LoVo (cell line): ENCODE data around the gene AZU1.
"Not testable (repeated sequence)": the region's sequence is repeated elsewhere in the genome, so short reads cannot be mapped to it uniquely, and the experiment has no call there.

Source experiments
- DNase-seq: peaks from one replicate; pipeline ENCODE4 v3.0.0-alpha.2; 2016; ENCODE audit warnings: low spot score

Gene AZU1

DNA sequence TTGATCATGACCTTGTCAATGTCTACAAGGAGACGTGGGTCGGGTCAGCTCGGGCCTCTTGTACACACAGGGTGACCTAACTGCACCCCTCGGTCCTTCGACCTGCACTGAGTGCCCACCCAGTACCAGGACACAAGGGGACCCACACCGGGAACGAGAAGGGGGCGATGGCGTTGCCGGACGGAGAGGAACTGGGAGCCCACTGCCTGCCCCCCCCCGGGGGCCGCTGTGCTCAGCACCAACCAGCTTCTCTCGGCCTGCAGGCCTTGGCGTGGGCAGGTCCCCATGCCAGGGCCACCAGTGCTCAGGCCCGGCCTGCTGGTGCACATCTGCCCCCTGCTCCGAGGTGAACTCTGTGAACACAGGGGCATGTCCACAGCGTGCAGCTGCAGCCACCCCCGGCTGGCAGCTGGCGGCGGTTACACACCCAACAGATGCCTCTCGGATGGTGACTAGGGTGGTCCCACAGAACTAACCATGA lies 46.0 kb downstream of the AZU1 start:
- DNase-seq, result no peak

DNA sequence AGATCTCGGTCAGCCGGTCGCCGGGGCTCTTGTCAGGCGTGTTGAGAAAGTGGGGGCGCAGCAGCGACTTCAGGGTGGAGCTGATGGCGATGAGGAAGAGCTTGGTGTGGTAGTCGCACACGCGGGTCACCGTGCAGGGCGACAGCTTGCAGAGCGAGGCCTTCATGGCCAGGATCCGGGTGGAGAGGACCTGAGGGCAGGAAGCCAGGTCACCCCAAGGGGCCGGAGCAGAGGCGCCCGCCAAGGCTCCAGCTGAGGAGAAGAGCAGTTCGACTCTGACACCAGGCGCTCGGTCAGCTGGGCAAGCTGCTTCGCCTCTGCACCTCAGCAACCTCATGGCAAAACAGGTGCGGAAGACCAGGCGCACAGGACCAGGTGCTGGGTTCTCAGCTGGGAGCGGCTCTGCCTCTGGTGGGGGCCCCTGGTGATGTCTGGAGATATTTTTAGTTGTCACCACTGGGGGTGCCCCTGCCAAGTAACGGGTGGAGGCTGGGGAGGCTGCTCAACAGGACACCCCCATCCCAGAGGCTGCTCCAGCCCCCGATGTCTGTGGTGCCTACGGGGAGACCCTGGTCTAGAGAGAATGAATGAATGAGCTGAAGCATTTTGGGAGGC lies 47.7 kb downstream of the AZU1 start:
- DNase-seq, result no peak

DNA sequence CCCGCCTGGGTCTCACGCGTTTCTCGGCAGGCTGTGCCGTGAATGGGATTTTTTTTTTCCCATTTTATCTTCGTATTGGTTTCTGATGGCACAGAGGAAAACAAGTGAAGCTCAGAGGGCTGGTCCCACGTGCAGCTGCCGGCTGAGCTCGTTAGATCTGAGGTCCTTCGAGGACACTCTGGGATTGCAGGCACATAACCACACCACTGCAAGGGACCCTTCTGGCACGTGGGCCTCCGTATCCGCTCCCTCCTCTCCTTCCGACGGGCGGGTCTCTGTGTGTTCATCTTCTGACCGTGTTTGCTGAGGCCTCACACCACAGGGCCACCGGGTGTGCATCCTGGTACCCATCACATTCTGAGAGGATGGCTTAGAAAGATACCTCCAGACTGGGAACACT lies 48.5 kb downstream of the AZU1 start:
- no peak for DNase-seq

DNA sequence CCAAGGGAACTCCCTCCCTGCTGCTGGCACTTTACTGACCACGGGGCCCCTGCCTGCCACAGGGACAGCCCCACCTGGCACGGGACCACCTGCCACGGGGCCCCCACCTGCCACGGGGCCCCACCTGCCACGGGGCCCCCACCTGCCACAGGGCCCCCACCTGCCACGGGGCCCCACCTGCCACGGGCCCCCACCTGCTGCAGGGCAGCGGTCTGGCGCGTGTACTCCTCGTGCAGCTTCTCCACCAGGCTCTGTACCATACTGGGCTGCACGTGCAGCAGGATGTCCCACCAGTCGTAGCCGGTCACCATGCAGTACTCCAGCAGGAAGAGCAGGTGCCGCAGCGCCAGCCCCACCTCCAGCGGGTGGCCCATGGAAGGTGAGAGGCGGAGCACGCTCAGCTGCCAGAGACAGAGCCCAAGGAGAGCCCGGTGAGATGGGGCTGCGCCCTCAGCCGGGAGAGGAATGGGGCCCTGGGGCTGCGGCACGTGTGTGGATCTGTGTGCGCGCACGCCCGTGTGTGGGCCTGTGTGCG lies 49.2 kb downstream of the AZU1 start:
- no peak for DNase-seq

DNA sequence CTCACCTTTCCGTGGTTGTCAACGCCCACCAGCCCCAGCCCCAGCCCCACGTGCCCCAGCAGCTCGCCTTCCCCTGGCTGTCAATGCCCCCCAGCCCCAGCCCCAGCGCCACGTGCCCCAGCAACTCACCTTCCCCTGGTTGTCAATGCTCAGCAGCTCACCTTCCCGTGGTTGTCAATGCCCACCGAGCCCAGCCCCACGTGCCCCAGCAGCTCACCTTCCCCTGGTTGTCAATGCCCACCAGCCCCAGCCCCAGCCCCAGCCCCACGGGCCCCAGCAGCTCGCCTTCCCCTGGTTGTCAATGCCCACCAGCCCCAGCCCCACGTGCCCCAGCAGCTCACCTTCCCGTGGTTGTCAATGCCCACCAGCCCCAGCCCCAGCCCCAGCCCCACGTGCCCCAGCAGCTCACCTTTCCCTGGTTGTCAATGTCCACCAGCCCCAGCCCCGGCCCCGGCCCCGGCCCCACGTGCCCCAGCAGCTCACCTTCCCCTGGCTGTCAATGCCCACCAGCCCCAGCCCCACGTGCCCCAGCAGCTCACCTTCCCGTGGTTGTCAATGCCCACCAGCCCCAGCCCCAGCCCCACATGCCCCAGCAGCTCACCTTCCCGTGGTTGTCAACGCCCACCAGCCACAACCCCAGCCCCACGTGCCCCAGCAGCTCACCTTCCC lies 50.5 kb downstream of the AZU1 start:
- not testable (repeated sequence) for DNase-seq

DNA sequence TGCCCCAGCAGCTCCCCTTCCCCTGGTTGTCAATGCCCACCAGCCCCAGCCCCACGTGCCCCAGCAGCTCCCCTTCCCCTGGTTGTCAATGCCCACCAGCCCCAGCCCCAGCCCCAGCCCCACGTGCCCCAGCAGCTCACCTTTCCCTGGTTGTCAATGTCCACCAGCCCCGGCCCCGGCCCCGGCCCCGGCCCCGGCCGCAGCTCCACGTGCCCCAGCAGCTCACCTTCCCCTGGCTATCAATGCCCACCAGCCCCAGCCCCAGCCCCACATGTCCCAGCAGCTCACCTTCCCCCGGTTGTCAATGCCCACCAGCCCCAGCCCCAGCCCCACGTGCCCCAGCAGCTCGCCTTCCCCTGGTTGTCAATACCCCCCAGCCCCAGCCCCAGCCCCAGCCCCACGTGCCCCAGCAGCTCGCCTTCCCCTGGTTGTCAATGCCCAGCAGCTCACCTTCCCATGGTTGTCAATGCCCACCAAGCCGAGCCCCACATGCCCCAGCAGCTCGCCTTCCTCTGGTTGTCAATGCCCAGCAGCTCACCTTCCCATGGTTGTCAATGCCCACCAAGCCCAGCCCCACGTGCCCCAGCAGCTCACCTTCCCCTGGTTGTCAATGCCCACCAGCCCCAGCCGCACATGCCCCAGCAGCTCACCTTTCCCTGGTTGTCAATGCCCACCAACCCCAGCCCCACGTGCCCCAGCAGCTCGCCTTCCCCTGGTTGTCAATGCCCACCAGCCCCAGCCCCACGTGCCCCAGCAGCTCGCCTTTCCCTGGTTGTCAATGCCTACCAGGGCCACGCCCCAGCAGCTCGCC lies 51.3 kb downstream of the AZU1 start:
- DNase-seq, result not testable (repeated sequence)

DNA sequence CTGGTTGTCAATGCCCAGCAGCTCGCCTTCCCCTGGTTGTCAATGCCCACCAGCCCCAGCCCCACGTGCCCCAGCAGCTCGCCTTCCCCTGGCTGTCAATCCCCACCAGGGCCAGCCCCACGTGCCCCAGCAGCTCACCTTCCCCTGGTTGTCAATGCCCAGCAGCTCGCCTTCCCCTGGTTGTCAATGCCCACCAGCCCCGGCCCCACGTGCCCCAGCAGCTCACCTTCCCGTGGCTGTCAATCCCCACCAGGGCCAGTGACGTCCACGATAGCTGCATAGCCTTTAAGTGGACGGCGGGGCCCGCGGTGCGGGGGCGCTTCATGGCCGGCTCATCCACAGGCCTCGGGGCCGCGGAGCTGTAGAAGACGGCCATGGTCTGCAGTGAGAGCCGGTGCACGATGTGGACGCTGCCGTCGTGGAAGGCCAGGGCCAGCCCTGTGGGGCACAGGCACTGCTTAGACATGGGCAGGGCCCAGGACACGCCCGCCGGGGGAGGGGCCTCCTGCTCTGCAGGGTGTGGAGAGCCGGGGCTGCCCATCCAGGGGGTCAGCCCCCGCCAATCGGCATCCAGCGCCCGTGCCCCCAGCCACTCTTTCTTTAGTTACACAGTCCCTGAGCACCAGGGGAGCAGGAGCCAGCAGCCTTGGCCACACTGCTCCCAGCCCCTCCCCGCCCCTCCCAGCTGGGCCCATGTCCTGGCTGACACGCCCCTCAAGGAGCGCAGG lies 52.2 kb downstream of the AZU1 start:
- DNase-seq, result no peak
